K562 (cell line): ENCODE results near the gene PELI1. TPM values are rescaled to one million over a fixed set of nuclear protein-coding genes. Genes with fewer than 3 reads are reported as not detected.

Source experiments
- ATAC-seq: fragments of 200-7000 bp; cut with Tn5 transposase; 3 replicates; pipeline ENCODE4 v1.9.1; 2020; ENCODE audit warnings: moderate library complexity
- BruUV-seq: library from RNA; stranded (reverse); fragments of 400-500 nt; replicated peaks from 2 replicates; lab custom pipeline; 2021; lab: Mats Ljungman, UMichigan
- CTCF ChIA-PET: fragments of 300-600 bp; formaldehyde crosslinking; extraction: SDS; loops from one replicate; lab custom pipeline; 2021; ENCODE audit warnings: low intra/inter-chr PET ratio; lab: Yijun Ruan, JAX
- POLR2A ChIA-PET: fragments of 300-600, 350-650 bp; sonication (Branson Sonifier 250); formaldehyde crosslinking; extraction: SDS; loops from one replicate; lab custom pipeline; 2021; ENCODE audit warnings: antibody characterized with exemption, inconsistent platforms; lab: Yijun Ruan, JAX
- DNase-seq, 4 experiments: peaks; one replicate each; pipeline versions ENCODE4 v3.0.0 to v3.0.0-alpha.2; 2011 to 2018; ENCODE audit warnings: low spot score in 3 of 4, mixed read lengths in 3 of 4; ENCODE audit errors: extremely low read depth in 1 of 4
- FAIRE-seq: peaks from 2 replicates; lab custom pipeline; 2011; peaks lifted over from hg19 to GRCh38; lab: Jason Lieb, UNC
- H2AFZ ChIP-seq: 2 replicates; pipeline ENCODE4 v1.6.0; 2011; ENCODE audit warnings: low read depth, low read length, control low read depth, inconsistent platforms
- H3K27ac ChIP-seq: fragments of 200-600 bp; 3 replicates; pipeline ENCODE4 v1.8.0; 2011; ENCODE audit warnings: low read depth, mild to moderate bottlenecking, control low read depth, inconsistent platforms, low read length, moderate library complexity, mixed read lengths; ENCODE audit errors: extremely low read depth
- H3K27me3 ChIP-seq, 2 experiments: fragments of 300-600 bp in 1 of 2; 2 replicates in 1 of 2; 3 replicates in 1 of 2; pipeline versions ENCODE4 v1.6.0 to v1.8.0; 2011; ENCODE audit warnings: inconsistent platforms in 2 of 2, low read length in 2 of 2, mild to moderate bottlenecking in 1 of 2, mixed read lengths in 1 of 2, moderate library complexity in 1 of 2; ENCODE audit not compliant: control insufficient read depth in 2 of 2, insufficient read depth in 2 of 2
- H3K36me3 ChIP-seq: fragments of 300-600 bp; 3 replicates; pipeline ENCODE4 v1.8.0; 2011; ENCODE audit warnings: mild to moderate bottlenecking, low read length, inconsistent platforms; ENCODE audit not compliant: control insufficient read depth, insufficient read depth
- H3K4me1 ChIP-seq, 2 experiments: fragments of 200-600 bp in 1 of 2; replicated peaks in 1 of 2; 2 replicates in 1 of 2; 3 replicates in 1 of 2; pipeline versions ENCODE4 v1.5.1 to v1.8.0; 2011; ENCODE audit warnings: inconsistent platforms in 2 of 2, low read length in 2 of 2, mild to moderate bottlenecking in 1 of 2, mixed read lengths in 1 of 2, moderate library complexity in 1 of 2; ENCODE audit not compliant: control insufficient read depth in 2 of 2, insufficient read depth in 2 of 2
- H3K4me2 ChIP-seq: 2 replicates; pipeline ENCODE4 v1.6.1; 2011; ENCODE audit warnings: low read length, control low read depth, inconsistent platforms, mixed read lengths; ENCODE audit not compliant: insufficient read depth
- H3K4me3 ChIP-seq: fragments of 200-600 bp; sonication (generic), shearing (Covaris generic); 2 replicates; pipeline ENCODE4 v1.5.1; 2016; ENCODE audit warnings: control low read depth, inconsistent platforms
- H3K79me2 ChIP-seq: fragments of 200-600 bp; 3 replicates; pipeline ENCODE4 v1.8.0; 2011; ENCODE audit warnings: low read length, inconsistent platforms; ENCODE audit not compliant: control insufficient read depth, insufficient read depth
- H3K9ac ChIP-seq, 2 experiments: 2 replicates each; pipeline versions ENCODE4 v1.6.0 to v1.6.1; 2011; ENCODE audit warnings: low read depth in 2 of 2, low read length in 2 of 2, control low read depth in 1 of 2, inconsistent platforms in 1 of 2, mild to moderate bottlenecking in 1 of 2, mixed read lengths in 1 of 2; ENCODE audit not compliant: insufficient read depth in 1 of 2
- H3K9me1 ChIP-seq: one replicate; pipeline ENCODE4 v1.6.0; 2011; ENCODE audit warnings: inconsistent platforms, mild to moderate bottlenecking, low read length, moderate library complexity; ENCODE audit not compliant: control insufficient read depth, insufficient read depth
- H3K9me3 ChIP-seq: replicated peaks from 2 replicates; pipeline ENCODE4 v1.5.1; 2011; ENCODE audit warnings: low read depth, low read length, inconsistent platforms; ENCODE audit not compliant: control insufficient read depth, insufficient read depth
- H4K20me1 ChIP-seq: replicated peaks from 2 replicates; pipeline ENCODE4 v1.6.1; 2011; ENCODE audit warnings: low read length, inconsistent platforms, mixed read lengths; ENCODE audit not compliant: control insufficient read depth, insufficient read depth
- DMBX1 ChIP-seq: fragments of 250-450 bp; sonication (Bioruptor Pico); IDR thresholded peaks from 2 replicates; pipeline ENCODE4 v1.8.0; 2022; ENCODE audit warnings: inconsistent platforms, mild to moderate bottlenecking, moderate library complexity, borderline replicate concordance
- FOXJ3 ChIP-seq: sonication (generic); formaldehyde crosslinking; IDR thresholded peaks from 2 replicates; pipeline ENCODE4 v1.4.0; 2020; ENCODE audit warnings: mild to moderate bottlenecking, missing genetic modification reagents
- JUND ChIP-seq, 2 experiments: IDR thresholded peaks; 2 replicates in 1 of 2; 3 replicates in 1 of 2; pipeline ENCODE4 v1.6.1; 2011; ENCODE audit warnings: borderline replicate concordance in 2 of 2, low read depth in 2 of 2, low read length in 2 of 2, improper control_type of control experiment in 1 of 2, missing biosample characterization in 1 of 2, missing genetic modification characterization in 1 of 2, missing genetic modification reagents in 1 of 2
- MEIS2 ChIP-seq: fragments of 450-650 bp; IDR thresholded peaks from 2 replicates; pipeline ENCODE4 v1.6.1; 2014; ENCODE audit warnings: mild to moderate bottlenecking; ENCODE audit not compliant: partially characterized antibody
- NFIC ChIP-seq: fragments of 450-650 bp; IDR thresholded peaks from 2 replicates; pipeline ENCODE4 v1.6.1; 2017; ENCODE audit warnings: mild to moderate bottlenecking, inconsistent platforms
- XRCC3 ChIP-seq: fragments of 450-650 bp; IDR thresholded peaks from 2 replicates; pipeline ENCODE4 v1.6.1; 2017; ENCODE audit warnings: mild to moderate bottlenecking, moderate library complexity
- YBX1 ChIP-seq: fragments of 450-650 bp; IDR thresholded peaks from 2 replicates; pipeline ENCODE4 v1.7.1; 2016; ENCODE audit warnings: mild to moderate bottlenecking
- ZNF212 ChIP-seq: fragments of 450-650 bp; formaldehyde crosslinking; IDR thresholded peaks from 2 replicates; pipeline ENCODE4 v1.4.0; 2020; ENCODE audit warnings: mild to moderate bottlenecking
- ZNF76 ChIP-seq: fragments of 250-450 bp; sonication (Bioruptor Pico); IDR thresholded peaks from 2 replicates; pipeline ENCODE4 v1.4.0; 2020; ENCODE audit warnings: mild to moderate bottlenecking, moderate library complexity, borderline replicate concordance
- WGBS: fragments of 100-300 bp; shearing (Covaris generic); methylation state at CpG from one replicate; pipeline ENCODE4 v1.1.6; 2016; ENCODE audit warnings: low coverage, mixed read lengths; ENCODE audit not compliant: insufficient coverage; ENCODE audit errors: missing lambda C conversion rate; 5-methylcytosine and 5-hydroxymethylcytosine counted together
- in situ Hi-C: fragments of 300-500 bp; cut with MboI; formaldehyde crosslinking; loops from 4 replicates; pipeline ENCODE4 v1.15.0; 2018; ENCODE audit warnings: inconsistent platforms, mixed read lengths
- intact Hi-C: fragments of 100-400 bp; cut with micrococcal nuclease; formaldehyde crosslinking; loops from 2 replicates; pipeline ENCODE4 v1.14.2; 2022
- polyA plus RNA-seq, 8 experiments: library from polyadenylated mRNA; depleted of rRNA in 4 of 8; stranded (reverse) in 5 of 8; unstranded in 3 of 8; fragments of >200 nt; fragmentation: Nextera tagmentation in 2 of 8; fragmentation: Illumina TruSeq in 1 of 8; extraction: Ambion mirVana in 2 of 8; extraction: Trizol in 1 of 8; gene quantifications; 2 replicates each; pipeline versions ENCODE4 v1.2.1 to v1.2.3, GENCODE V29; 2011 to 2014; ENCODE audit warnings: inconsistent platforms in 1 of 8, missing spikeins in 1 of 8
- total RNA-seq, 7 experiments: library from RNA; depleted of rRNA in 6 of 7; stranded (reverse); fragments of >200 nt in 6 of 7; fragmentation: Illumina TruSeq in 2 of 7; extraction: Trizol in 2 of 7; gene quantifications; 2 replicates each; pipeline versions ENCODE4 v1.2.1 to v1.2.3, GENCODE V29; 2011 to 2021; ENCODE audit warnings: low replicate concordance in 1 of 7
- TF ChIP-seq, protein P1 (sequence below), 2 experiments: IDR thresholded peaks; 2 replicates each; pipeline ENCODE4 v1.6.1; 2012; ENCODE audit warnings: improper control_type of control experiment in 2 of 2, low read depth in 2 of 2, low read length in 2 of 2, borderline replicate concordance in 1 of 2
- TF ChIP-seq, protein P2 (sequence below), 2 experiments: IDR thresholded peaks in 1 of 2; conservative IDR thresholded peaks in 1 of 2; 2 replicates each; pipeline ENCODE4 v1.6.1; 2016; ENCODE audit warnings: low read depth in 2 of 2, mild to moderate bottlenecking in 1 of 2, missing compliant biosample characterization in 1 of 2, missing genetic modification characterization in 1 of 2, moderate library complexity in 1 of 2
- TF ChIP-seq, protein P3 (sequence below): fragments of 450-650 bp; formaldehyde crosslinking; conservative IDR thresholded peaks from 2 replicates; pipeline ENCODE4 v1.4.0; 2022; ENCODE audit warnings: mild to moderate bottlenecking, missing genetic modification characterization
- TF ChIP-seq, protein P4 (sequence below): fragments of 250-450 bp; sonication (Bioruptor Pico); IDR thresholded peaks from 2 replicates; pipeline ENCODE4 v1.5.1; 2021; ENCODE audit warnings: mild to moderate bottlenecking

Gene PELI1
- total and polyA plus RNA-seq, 9 of the 15 experiments (the other 6 are each of a cell fraction or from before 2014, with no cell fraction given) = 3.3 to 19.2 (median 12.5) TPM

DNA sequence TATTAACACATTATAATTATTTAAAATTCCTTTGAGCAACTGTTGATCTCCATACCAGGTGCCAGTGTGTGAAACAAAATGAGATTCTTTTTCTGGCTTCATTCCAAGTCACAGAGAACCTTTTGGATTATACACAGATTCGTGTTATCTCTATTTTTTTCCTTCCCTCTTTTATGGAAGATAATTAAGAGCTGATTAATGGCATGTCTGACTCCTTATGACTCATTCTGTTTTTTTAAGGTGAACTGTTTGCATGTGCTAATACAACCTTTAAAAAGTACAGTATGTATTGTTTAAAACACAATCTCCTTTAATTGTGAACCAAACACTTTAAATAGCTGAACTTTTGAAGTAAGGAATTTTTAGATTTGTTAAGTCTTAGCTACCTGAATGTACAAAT lies 39.3 kb downstream of the PELI1 start:
- TF ChIP-seq, protein P1, sequence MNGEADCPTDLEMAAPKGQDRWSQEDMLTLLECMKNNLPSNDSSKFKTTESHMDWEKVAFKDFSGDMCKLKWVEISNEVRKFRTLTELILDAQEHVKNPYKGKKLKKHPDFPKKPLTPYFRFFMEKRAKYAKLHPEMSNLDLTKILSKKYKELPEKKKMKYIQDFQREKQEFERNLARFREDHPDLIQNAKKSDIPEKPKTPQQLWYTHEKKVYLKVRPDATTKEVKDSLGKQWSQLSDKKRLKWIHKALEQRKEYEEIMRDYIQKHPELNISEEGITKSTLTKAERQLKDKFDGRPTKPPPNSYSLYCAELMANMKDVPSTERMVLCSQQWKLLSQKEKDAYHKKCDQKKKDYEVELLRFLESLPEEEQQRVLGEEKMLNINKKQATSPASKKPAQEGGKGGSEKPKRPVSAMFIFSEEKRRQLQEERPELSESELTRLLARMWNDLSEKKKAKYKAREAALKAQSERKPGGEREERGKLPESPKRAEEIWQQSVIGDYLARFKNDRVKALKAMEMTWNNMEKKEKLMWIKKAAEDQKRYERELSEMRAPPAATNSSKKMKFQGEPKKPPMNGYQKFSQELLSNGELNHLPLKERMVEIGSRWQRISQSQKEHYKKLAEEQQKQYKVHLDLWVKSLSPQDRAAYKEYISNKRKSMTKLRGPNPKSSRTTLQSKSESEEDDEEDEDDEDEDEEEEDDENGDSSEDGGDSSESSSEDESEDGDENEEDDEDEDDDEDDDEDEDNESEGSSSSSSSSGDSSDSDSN (IDR thresholded peaks at IDR 0.05; ENCODE audit: borderline replicate concordance in 1 of 2, low read depth in 2 of 2, low read length in 2 of 2) = no peak
- TF ChIP-seq ZNF76 (CRISPR knock-in tag) (no peak), DMBX1 (CRISPR knock-in tag) (no peak), NFIC (peak; percentile 48), JUND (IDR thresholded peaks at IDR 0.05; ENCODE audit: borderline replicate concordance, low read depth, low read length) (0 out of 2 replicates have a peak, but pooled peaks have one; percentile 14), JUND (tag; IDR thresholded peaks at IDR 0.05; ENCODE audit: borderline replicate concordance, low read depth, low read length) (peak; percentile 57; the same call in 1 of the 3 replicates), MEIS2 (peak; percentile 65), YBX1 (no peak), FOXJ3 (CRISPR knock-in tag) (no peak), ZNF212 (no peak), XRCC3 (no peak)
- TF ChIP-seq, protein P2, sequence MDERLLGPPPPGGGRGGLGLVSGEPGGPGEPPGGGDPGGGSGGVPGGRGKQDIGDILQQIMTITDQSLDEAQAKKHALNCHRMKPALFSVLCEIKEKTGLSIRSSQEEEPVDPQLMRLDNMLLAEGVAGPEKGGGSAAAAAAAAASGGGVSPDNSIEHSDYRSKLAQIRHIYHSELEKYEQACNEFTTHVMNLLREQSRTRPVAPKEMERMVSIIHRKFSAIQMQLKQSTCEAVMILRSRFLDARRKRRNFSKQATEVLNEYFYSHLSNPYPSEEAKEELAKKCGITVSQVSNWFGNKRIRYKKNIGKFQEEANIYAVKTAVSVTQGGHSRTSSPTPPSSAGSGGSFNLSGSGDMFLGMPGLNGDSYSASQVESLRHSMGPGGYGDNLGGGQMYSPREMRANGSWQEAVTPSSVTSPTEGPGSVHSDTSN (CRISPR knock-in tag; IDR thresholded peaks at IDR 0.05; ENCODE audit: low read depth) = no peak
- TF ChIP-seq, protein P2 (tag; conservative IDR thresholded peaks at IDR 0.05; ENCODE audit: low read depth) = peak; percentile 74
- TF ChIP-seq, protein P3, sequence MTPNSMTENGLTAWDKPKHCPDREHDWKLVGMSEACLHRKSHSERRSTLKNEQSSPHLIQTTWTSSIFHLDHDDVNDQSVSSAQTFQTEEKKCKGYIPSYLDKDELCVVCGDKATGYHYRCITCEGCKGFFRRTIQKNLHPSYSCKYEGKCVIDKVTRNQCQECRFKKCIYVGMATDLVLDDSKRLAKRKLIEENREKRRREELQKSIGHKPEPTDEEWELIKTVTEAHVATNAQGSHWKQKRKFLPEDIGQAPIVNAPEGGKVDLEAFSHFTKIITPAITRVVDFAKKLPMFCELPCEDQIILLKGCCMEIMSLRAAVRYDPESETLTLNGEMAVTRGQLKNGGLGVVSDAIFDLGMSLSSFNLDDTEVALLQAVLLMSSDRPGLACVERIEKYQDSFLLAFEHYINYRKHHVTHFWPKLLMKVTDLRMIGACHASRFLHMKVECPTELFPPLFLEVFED (CRISPR knock-in tag) = no peak
- TF ChIP-seq, protein P4, sequence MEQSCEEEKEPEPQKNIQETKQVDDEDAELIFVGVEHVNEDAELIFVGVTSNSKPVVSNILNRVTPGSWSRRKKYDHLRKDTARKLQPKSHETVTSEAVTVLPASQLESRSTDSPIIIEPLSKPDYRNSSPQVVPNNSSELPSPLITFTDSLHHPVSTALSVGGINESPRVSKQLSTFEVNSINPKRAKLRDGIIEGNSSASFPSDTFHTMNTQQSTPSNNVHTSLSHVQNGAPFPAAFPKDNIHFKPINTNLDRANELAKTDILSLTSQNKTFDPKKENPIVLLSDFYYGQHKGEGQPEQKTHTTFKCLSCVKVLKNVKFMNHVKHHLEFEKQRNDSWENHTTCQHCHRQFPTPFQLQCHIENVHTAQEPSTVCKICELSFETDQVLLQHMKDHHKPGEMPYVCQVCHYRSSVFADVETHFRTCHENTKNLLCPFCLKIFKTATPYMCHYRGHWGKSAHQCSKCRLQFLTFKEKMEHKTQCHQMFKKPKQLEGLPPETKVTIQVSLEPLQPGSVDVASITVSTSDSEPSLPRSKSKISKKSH (CRISPR knock-in tag) = no peak
- Histone ChIP-seq H3K36me3 (peaks cover 20% of the 10 kb centered on the region; the same call in 1 of the 3 replicates), H3K9me1 (no peaks in the 10 kb centered on the region), H4K20me1 (no peaks in the 10 kb centered on the region), H3K9me3 (no peaks in the 10 kb centered on the region), H3K79me2 (peaks cover 5% of the 10 kb centered on the region; the same call in 1 of the 3 replicates), H3K4me2 (no peak overlapping the region), H3K4me3 (no peak overlapping the region), H2AFZ (no peak overlapping the region), H3K4me1 (no peaks in the 10 kb centered on the region), H3K27me3 (no peaks in the 10 kb centered on the region), H3K9ac (no peak overlapping the region), H3K27ac (no peak overlapping the region)
- ATAC-seq (no peak), DNase-seq (no peak), FAIRE-seq (no peak)
- WGBS = 15% methylated on average over 1 of the region's 1 CpG
- intact Hi-C loops = no loop called here
- in situ Hi-C loops = no loop called here
- no TSS peak for BruUV-seq
- CTCF ChIA-PET = no interaction called here
- POLR2A ChIA-PET = interaction anchor here (1.8 kb wide), 1 partner anchor 13 kb away, joined by 4 read pairs; no protein-coding TSS in a partner anchor
